Mesenchymal stem cell (in vitro differentiated cells and primary cell): ENCODE results near the gene KLHL8.

Source experiments
- DNase-seq: peaks from one replicate; pipeline ENCODE4 v3.0.0-alpha.2; 2013
- H2AFZ ChIP-seq: one replicate; pipeline ENCODE4 v1.6.1; 2013; ENCODE audit warnings: low read depth, mild to moderate bottlenecking, control low read depth, inconsistent platforms, low read length, moderate library complexity
- H2AK5ac ChIP-seq: 2 replicates; pipeline ENCODE4 v1.6.1; 2013; ENCODE audit warnings: low read length, moderate library complexity, mild to moderate bottlenecking, inconsistent platforms; ENCODE audit not compliant: severe bottlenecking
- H2BK120ac ChIP-seq: one replicate; pipeline ENCODE4 v1.6.1; 2013; ENCODE audit warnings: low read depth, mild to moderate bottlenecking, inconsistent platforms, low read length, moderate library complexity
- H2BK12ac ChIP-seq, 2 experiments: one replicate each; pipeline ENCODE4 v1.6.1; 2013; ENCODE audit warnings: inconsistent platforms in 2 of 2, low read length in 2 of 2, mild to moderate bottlenecking in 2 of 2, moderate library complexity in 2 of 2, control low read depth in 1 of 2
- H2BK15ac ChIP-seq: one replicate; pipeline ENCODE4 v1.6.1; 2013; ENCODE audit warnings: mild to moderate bottlenecking, low read depth, inconsistent platforms; ENCODE audit not compliant: poor library complexity, severe bottlenecking
- H2BK5ac ChIP-seq: 2 replicates; pipeline ENCODE4 v1.6.1; 2013; ENCODE audit warnings: low read depth, mild to moderate bottlenecking, low read length, control low read depth, inconsistent platforms; ENCODE audit not compliant: poor library complexity, severe bottlenecking
- H3K14ac ChIP-seq, 2 experiments: one replicate each; pipeline ENCODE4 v1.6.1; 2013; ENCODE audit warnings: inconsistent platforms in 2 of 2, low read length in 2 of 2, control low read depth in 1 of 2, mild to moderate bottlenecking in 1 of 2, moderate library complexity in 1 of 2
- H3K18ac ChIP-seq, 2 experiments: one replicate each; pipeline ENCODE4 v1.6.1; 2013; ENCODE audit warnings: inconsistent platforms in 2 of 2, low read length in 2 of 2, control low read depth in 1 of 2, low read depth in 1 of 2, mild to moderate bottlenecking in 1 of 2
- H3K23ac ChIP-seq, 2 experiments: one replicate each; pipeline ENCODE4 v1.6.1; 2013; ENCODE audit warnings: inconsistent platforms in 2 of 2, low read length in 2 of 2, mild to moderate bottlenecking in 2 of 2, moderate library complexity in 2 of 2, control low read depth in 1 of 2
- H3K27ac ChIP-seq: 2 replicates; pipeline ENCODE4 v1.5.1; 2013; ENCODE audit warnings: mild to moderate bottlenecking, moderate library complexity, low read length, control low read depth, inconsistent platforms; ENCODE audit not compliant: poor library complexity, severe bottlenecking
- H3K27me3 ChIP-seq, 2 experiments: 2 replicates each; pipeline versions ENCODE4 v1.6.1 to v1.7.0; 2013; ENCODE audit warnings: low read length in 2 of 2, mild to moderate bottlenecking in 2 of 2, moderate library complexity in 2 of 2, control low read depth in 1 of 2, inconsistent platforms in 1 of 2; ENCODE audit not compliant: control insufficient read depth in 1 of 2, insufficient read depth in 1 of 2
- H3K36me3 ChIP-seq, 2 experiments: 2 replicates each; pipeline versions ENCODE4 v1.6.1 to v1.7.0; 2013; ENCODE audit warnings: low read length in 2 of 2, control low read depth in 1 of 2, inconsistent platforms in 1 of 2, low read depth in 1 of 2, mild to moderate bottlenecking in 1 of 2; ENCODE audit not compliant: insufficient read depth in 2 of 2, control insufficient read depth in 1 of 2
- H3K4ac ChIP-seq, 2 experiments: one replicate each; pipeline ENCODE4 v1.6.1; 2013; ENCODE audit warnings: inconsistent platforms in 2 of 2, low read length in 2 of 2, mild to moderate bottlenecking in 2 of 2, moderate library complexity in 2 of 2, control low read depth in 1 of 2, low read depth in 1 of 2
- H3K4me1 ChIP-seq: 2 replicates; pipeline ENCODE4 v1.6.1; 2013; ENCODE audit warnings: low read depth, low read length, control low read depth; ENCODE audit not compliant: control insufficient read depth, insufficient read depth
- H3K4me2 ChIP-seq: 2 replicates; pipeline ENCODE4 v1.6.1; 2013; ENCODE audit warnings: low read length, mild to moderate bottlenecking, inconsistent platforms; ENCODE audit not compliant: poor library complexity, severe bottlenecking
- H3K4me3 ChIP-seq, 2 experiments: 2 replicates each; pipeline versions ENCODE4 v1.5.1 to v1.7.0; 2013; ENCODE audit warnings: low read length in 2 of 2, mild to moderate bottlenecking in 2 of 2, control low read depth in 1 of 2, low read depth in 1 of 2; ENCODE audit not compliant: insufficient read depth in 1 of 2
- H3K79me1 ChIP-seq: replicated peaks from 2 replicates; pipeline ENCODE4 v1.6.1; 2013; ENCODE audit warnings: mild to moderate bottlenecking, control low read depth, low read length, inconsistent platforms; ENCODE audit not compliant: poor library complexity, severe bottlenecking
- H3K9ac ChIP-seq: 2 replicates; pipeline ENCODE4 v1.7.0; 2013; ENCODE audit warnings: mild to moderate bottlenecking, low read length, moderate library complexity
- H3K9me3 ChIP-seq: 2 replicates; pipeline ENCODE4 v1.7.0; 2013; ENCODE audit warnings: mild to moderate bottlenecking, low read length; ENCODE audit not compliant: control insufficient read depth
- H4K8ac ChIP-seq: one replicate; pipeline ENCODE4 v1.6.1; 2013; ENCODE audit warnings: inconsistent platforms, mild to moderate bottlenecking, low read length, moderate library complexity
- H4K91ac ChIP-seq: one replicate; pipeline ENCODE4 v1.6.1; 2013; ENCODE audit warnings: mild to moderate bottlenecking, low read length, inconsistent platforms
- WGBS: methylation state at CpG from one replicate; pipeline ENCODE4 v1.1.7; 2013; ENCODE audit warnings: mixed read lengths; 5-methylcytosine and 5-hydroxymethylcytosine counted together

KLHL8 gene

GRCh38 chr4:87230806-87231205, 10.4 kb upstream of the KLHL8 start:
- Histone ChIP-seq H4K8ac (no peak overlapping the region), H3K27me3 (no peaks in the 10 kb centered on the region), H3K4me2 (no peak overlapping the region), H3K79me1 (no peaks in the 10 kb centered on the region), H3K9ac (no peak overlapping the region), H2AK5ac (no peak overlapping the region), H2BK12ac (no peak overlapping the region), H3K23ac (no peak overlapping the region), H3K4me3 (no peak overlapping the region), H3K27ac (no peak overlapping the region), H3K36me3 (no peaks in the 10 kb centered on the region), H2BK5ac (no peak overlapping the region), H4K91ac (no peak overlapping the region), H2BK15ac (no peak overlapping the region), H2BK120ac (no peak overlapping the region), H3K4me1 (no peaks in the 10 kb centered on the region), H3K4ac (no peak overlapping the region), H2AFZ (no peak overlapping the region), H3K9me3 (no peaks in the 10 kb centered on the region), H3K18ac (no peak overlapping the region), H3K14ac (no peak overlapping the region)
- DNase-seq, result no peak
- WGBS, result 90% methylated on average over 6 of the region's 6 CpGs

GRCh38 chr4:87229979-87230378, 9.6 kb upstream of the KLHL8 start:
- whole genome bisulfite sequencing, result 76% methylated on average over 2 of the region's 3 CpGs
- Histone ChIP-seq H3K23ac (no peak overlapping the region), H3K18ac (no peak overlapping the region), H3K79me1 (no peaks in the 10 kb centered on the region), H3K14ac (no peak overlapping the region), H4K8ac (no peak overlapping the region), H2BK15ac (no peak overlapping the region), H3K4me1 (no peaks in the 10 kb centered on the region), H4K91ac (no peak overlapping the region), H3K36me3 (no peaks in the 10 kb centered on the region), H2BK12ac (no peak overlapping the region), H3K4ac (no peak overlapping the region), H3K27ac (no peak overlapping the region), H2AK5ac (no peak overlapping the region), H3K27me3 (no peaks in the 10 kb centered on the region), H3K9me3 (no peaks in the 10 kb centered on the region), H2AFZ (no peak overlapping the region), H2BK5ac (no peak overlapping the region), H2BK120ac (no peak overlapping the region), H3K9ac (no peak overlapping the region), H3K4me3 (no peak overlapping the region), H3K4me2 (no peak overlapping the region)
- no peak for DNase-seq

GRCh38 chr4:87228262-87228860, 7.9 kb upstream of the KLHL8 start:
- no peaks in the 10 kb centered on the region for H3K27me3 ChIP-seq
- no peak overlapping the region for H3K23ac ChIP-seq
- no peak overlapping the region for H3K4me2 ChIP-seq
- H2BK5ac ChIP-seq, result no peak overlapping the region
- no peak overlapping the region for H3K27ac ChIP-seq
- H2AFZ ChIP-seq, result no peak overlapping the region
- WGBS, result 91% methylated on average over 2 of the region's 2 CpGs
- H4K8ac ChIP-seq, result no peak overlapping the region
- H3K18ac ChIP-seq, result no peak overlapping the region
- no peaks in the 10 kb centered on the region for H3K79me1 ChIP-seq
- H2AK5ac ChIP-seq, result no peak overlapping the region
- H3K9ac ChIP-seq, result no peak overlapping the region
- no peak overlapping the region for H2BK120ac ChIP-seq
- no peak for DNase-seq
- no peak overlapping the region for H2BK12ac ChIP-seq
- no peak overlapping the region for H2BK15ac ChIP-seq
- no peaks in the 10 kb centered on the region for H3K9me3 ChIP-seq
- H3K4me3 ChIP-seq, result no peak overlapping the region
- no peak overlapping the region for H4K91ac ChIP-seq
- no peak overlapping the region for H3K14ac ChIP-seq
- no peak overlapping the region for H3K4ac ChIP-seq
- H3K36me3 ChIP-seq, result no peaks in the 10 kb centered on the region
- H3K4me1 ChIP-seq, result no peaks in the 10 kb centered on the region

GRCh38 chr4:87227751-87228151, 7.3 kb upstream of the KLHL8 start:
- H3K9me3 ChIP-seq, result no peaks in the 10 kb centered on the region
- H3K9ac ChIP-seq, result no peak overlapping the region
- no peak overlapping the region for H2BK120ac ChIP-seq
- no peak overlapping the region for H2BK12ac ChIP-seq
- no peak overlapping the region for H4K91ac ChIP-seq
- H2AK5ac ChIP-seq, result no peak overlapping the region
- no peak for DNase-seq
- H3K14ac ChIP-seq, result no peak overlapping the region
- H3K23ac ChIP-seq, result no peak overlapping the region
- H3K36me3 ChIP-seq, result no peaks in the 10 kb centered on the region
- no peaks in the 10 kb centered on the region for H3K79me1 ChIP-seq
- no peak overlapping the region for H3K4me2 ChIP-seq
- H2AFZ ChIP-seq, result no peak overlapping the region
- no peak overlapping the region for H3K27ac ChIP-seq
- no peaks in the 10 kb centered on the region for H3K4me1 ChIP-seq
- H2BK5ac ChIP-seq, result no peak overlapping the region
- H2BK15ac ChIP-seq, result no peak overlapping the region
- H3K4me3 ChIP-seq, result no peak overlapping the region
- no peaks in the 10 kb centered on the region for H3K27me3 ChIP-seq
- H3K18ac ChIP-seq, result no peak overlapping the region
- no peak overlapping the region for H4K8ac ChIP-seq
- no peak overlapping the region for H3K4ac ChIP-seq
- WGBS, result no CpG with 5 or more reads among the region's 1 CpG
